GM12878 (cell line): Measurements from ENCODE around the gene RGS5. TPM values are rescaled to one million over a fixed set of nuclear protein-coding genes. Genes with fewer than 3 reads are reported as not detected.

Experiments used
- ATAC-seq: fragments of 200-7000 bp; cut with Tn5 transposase; 3 replicates; pipeline ENCODE4 v1.9.1; 2020; ENCODE audit warnings: mild to moderate bottlenecking, moderate library complexity
- BruUV-seq: library from RNA; stranded (reverse); fragments of 400-500 nt; replicated peaks from 2 replicates; lab custom pipeline; 2021; lab: Mats Ljungman, UMichigan
- CTCF ChIA-PET: fragments of 300-600 bp; sonication (Branson Sonifier 250); formaldehyde crosslinking; extraction: SDS; loops from one replicate; lab custom pipeline; 2021; ENCODE audit warnings: inconsistent platforms; lab: Yijun Ruan, JAX
- POLR2A ChIA-PET: fragments of 350-600 bp; formaldehyde crosslinking; extraction: SDS; loops from one replicate; lab custom pipeline; 2021; ENCODE audit warnings: inconsistent platforms; lab: Charles Lee
- RAD21 ChIA-PET: fragments of 300-600 bp; sonication (Branson Sonifier 250); formaldehyde crosslinking; loops from one replicate; lab custom pipeline; 2023; ENCODE audit warnings: antibody characterized with exemption; ENCODE audit not compliant: unreplicated experiment; lab: Charles Lee
- SMC1A ChIA-PET: fragments of 300-600 bp; sonication (Branson Sonifier 250); formaldehyde crosslinking; loops from one replicate; lab custom pipeline; 2023; ENCODE audit not compliant: unreplicated experiment, uncharacterized antibody; lab: Charles Lee
- DNase-seq: peaks from one replicate; pipeline ENCODE4 v3.0.0-alpha.2; 2011; ENCODE audit warnings: low read depth, low spot score
- FAIRE-seq: peaks from 3 replicates; lab custom pipeline; 2011; peaks lifted over from hg19 to GRCh38; lab: Jason Lieb, UNC
- H2AFZ ChIP-seq: 2 replicates; pipeline ENCODE4 v1.6.0; 2011; ENCODE audit warnings: low read depth, low read length, control low read depth; ENCODE audit not compliant: control insufficient read depth
- H3K27ac ChIP-seq: 2 replicates; pipeline ENCODE4 v1.5.1; 2011; ENCODE audit warnings: control low read depth; ENCODE audit not compliant: control insufficient read depth, insufficient read depth
- H3K27me3 ChIP-seq, 2 experiments: replicated peaks in 1 of 2; 2 replicates each; pipeline versions ENCODE4 v1.6.0 to v1.6.1; 2011; ENCODE audit warnings: low read length in 1 of 2; ENCODE audit not compliant: control insufficient read depth in 2 of 2, insufficient read depth in 2 of 2
- H3K36me3 ChIP-seq, 2 experiments: 2 replicates each; pipeline ENCODE4 v1.5.1; 2011; ENCODE audit warnings: low read length in 1 of 2; ENCODE audit not compliant: control insufficient read depth in 2 of 2, insufficient read depth in 2 of 2
- H3K4me1 ChIP-seq: 2 replicates; pipeline ENCODE4 v1.6.1; 2011; ENCODE audit warnings: mild to moderate bottlenecking, low read length, moderate library complexity, mixed read lengths; ENCODE audit not compliant: control insufficient read depth, insufficient read depth
- H3K4me2 ChIP-seq: 2 replicates; pipeline ENCODE4 v1.6.0; 2011; ENCODE audit warnings: control low read depth; ENCODE audit not compliant: control insufficient read depth, insufficient read depth
- H3K4me3 ChIP-seq: fragments of 200-600 bp; sonication (generic); 2 replicates; pipeline ENCODE4 v1.5.1; 2016
- H3K79me2 ChIP-seq: 2 replicates; pipeline ENCODE4 v1.6.0; 2011; ENCODE audit warnings: low read length; ENCODE audit not compliant: control insufficient read depth, insufficient read depth
- H3K9ac ChIP-seq: 2 replicates; pipeline ENCODE4 v1.8.0; 2011; ENCODE audit warnings: low read length, control low read depth, mixed read lengths; ENCODE audit not compliant: control insufficient read depth, insufficient read depth
- H3K9me3 ChIP-seq: replicated peaks from 3 replicates; pipeline ENCODE4 v1.5.1; 2011; ENCODE audit warnings: mild to moderate bottlenecking, low read length; ENCODE audit not compliant: control insufficient read depth, insufficient read depth
- H4K20me1 ChIP-seq: 2 replicates; pipeline ENCODE4 v1.6.0; 2011; ENCODE audit not compliant: control insufficient read depth, insufficient read depth
- BMI1 ChIP-seq: fragments of 450-650 bp; IDR thresholded peaks from 2 replicates; pipeline ENCODE4 v1.6.1; 2016; ENCODE audit warnings: mild to moderate bottlenecking, moderate library complexity, borderline replicate concordance
- FOS ChIP-seq: IDR thresholded peaks from 3 replicates; pipeline ENCODE4 v1.6.1; 2011; ENCODE audit warnings: borderline replicate concordance; ENCODE audit not compliant: insufficient read length; ENCODE audit errors: extremely low read depth
- IKZF2 ChIP-seq, 2 experiments: fragments of 450-650 bp; IDR thresholded peaks; 2 replicates each; pipeline ENCODE4 v1.6.1; 2017; ENCODE audit warnings: mild to moderate bottlenecking in 2 of 2, moderate library complexity in 2 of 2
- NR2F1 ChIP-seq: fragments of 450-650 bp; conservative IDR thresholded peaks from 2 replicates; pipeline ENCODE4 v1.6.1; 2017; ENCODE audit warnings: mild to moderate bottlenecking
- SMC3 ChIP-seq: IDR thresholded peaks from 2 replicates; pipeline ENCODE4 v1.6.1; 2011; ENCODE audit warnings: low read length, improper control_type of control experiment, borderline replicate concordance
- TAF1 ChIP-seq: IDR thresholded peaks from 2 replicates; pipeline ENCODE4 v1.6.1; 2011; ENCODE audit warnings: mild to moderate bottlenecking, low read depth, low read length, borderline replicate concordance
- ZBTB4 ChIP-seq: fragments of 450-650 bp; formaldehyde crosslinking; IDR thresholded peaks from 2 replicates; pipeline ENCODE4 v1.4.0; 2022; ENCODE audit warnings: mild to moderate bottlenecking, moderate library complexity
- ZNF207 ChIP-seq: fragments of 450-650 bp; IDR thresholded peaks from 2 replicates; pipeline ENCODE4 v1.6.1; 2014; ENCODE audit warnings: antibody characterized with exemption, mild to moderate bottlenecking, borderline replicate concordance
- WGBS: methylation state at CpG from one replicate; pipeline ENCODE4 v1.1.6; 2016; ENCODE audit warnings: low lambda C conversion rate; ENCODE audit not compliant: insufficient replicate concordance, insufficient coverage; ENCODE audit errors: missing lambda C conversion rate; 5-methylcytosine and 5-hydroxymethylcytosine counted together
- in situ Hi-C: fragments of 300-500 bp; cut with MboI; formaldehyde crosslinking; loops from 9 replicates; pipeline ENCODE4 v1.14.3; 2018; ENCODE audit warnings: mixed read lengths
- intact Hi-C: fragments of 100-400 bp; cut with micrococcal nuclease; formaldehyde crosslinking; loops from one replicate; pipeline ENCODE4 v1.14.2; 2022; ENCODE audit not compliant: unreplicated experiment
- polyA plus RNA-seq, 11 experiments: library from polyadenylated mRNA; depleted of rRNA in 4 of 11; unstranded in 6 of 11; stranded (reverse) in 5 of 11; fragments of >200 nt; fragmentation: Nextera tagmentation in 4 of 11; fragmentation: Illumina TruSeq in 1 of 11; extraction: Ambion mirVana in 4 of 11; extraction: Trizol in 1 of 11; gene quantifications; 1 replicate in 1 of 11; 2 replicates in 10 of 11; pipeline versions ENCODE4 v1.2.1 to v1.2.3, GENCODE V29; 2011 to 2016; ENCODE audit warnings: inconsistent platforms in 2 of 11, missing spikeins in 2 of 11, low read depth in 1 of 11
- total RNA-seq, 4 experiments: library from RNA; depleted of rRNA in 3 of 4; stranded (reverse); fragments of >200 nt in 3 of 4; fragmentation: Illumina TruSeq in 1 of 4; extraction: Trizol in 1 of 4; gene quantifications; 2 replicates each; pipeline versions ENCODE4 v1.2.1 to v1.2.3, GENCODE V29; 2013 to 2021

RGS5 gene
- total and polyA plus RNA-seq, 10 of the 15 experiments (the other 5 are each of a cell fraction or from before 2014, with no cell fraction given): 0.63 to 7.4 (median 2.8) TPM

GRCh38 chr1:163231385-163231784, 28.7 kb upstream of the RGS5 start:
- CTCF ChIA-PET: no interaction called here
- H3K79me2 ChIP-seq: no peaks in the 10 kb centered on the region
- H3K27me3 ChIP-seq: no peaks in the 10 kb centered on the region
- H3K4me3 ChIP-seq: no peak overlapping the region
- no peak overlapping the region for H3K4me2 ChIP-seq
- no peak overlapping the region for H3K27ac ChIP-seq
- DNase-seq (no peak), ATAC-seq (no peak), FAIRE-seq (no peak)
- 28% methylated on average over 2 of the region's 2 CpGs for WGBS
- no peak overlapping the region for H2AFZ ChIP-seq
- POLR2A ChIA-PET: no interaction called here
- TF ChIP-seq BMI1: no peak
- no peak for TF ChIP-seq TAF1
- TF ChIP-seq SMC3: no peak
- TF ChIP-seq IKZF2 (IDR thresholded peaks at IDR 0.05): no peak
- no peak for TF ChIP-seq ZBTB4 (CRISPR knock-in tag)
- no peak for TF ChIP-seq ZNF207
- TF ChIP-seq NR2F1: no peak
- TF ChIP-seq FOS: no peak
- RAD21 ChIA-PET: no interaction called here
- no peaks in the 10 kb centered on the region for H3K36me3 ChIP-seq
- H3K9me3 ChIP-seq: no peaks in the 10 kb centered on the region
- H4K20me1 ChIP-seq: no peaks in the 10 kb centered on the region
- in situ Hi-C loops: no loop called here
- SMC1A ChIA-PET: no interaction called here
- H3K4me1 ChIP-seq: no peaks in the 10 kb centered on the region
- H3K9ac ChIP-seq: no peak overlapping the region
- intact Hi-C loops: no loop called here
- no TSS peak for BruUV-seq
